OCI-LY7 (cell line): ENCODE measurements around the gene KCNMA1. TPM values are rescaled to one million over a fixed set of nuclear protein-coding genes. Genes with fewer than 3 reads are reported as not detected.

Experiments
- BruUV-seq: library from RNA; stranded (reverse); fragments of 400-500 nt; replicated peaks from 2 replicates; lab custom pipeline; 2021; lab: Mats Ljungman, UMichigan
- CTCF ChIA-PET: fragments of 300-600 bp; sonication (Branson Sonifier 250); formaldehyde crosslinking; loops from one replicate; lab custom pipeline; 2022; ENCODE audit warnings: antibody characterized with exemption; ENCODE audit not compliant: unreplicated experiment; lab: Charles Lee
- POLR2A ChIA-PET: fragments of 300-600 bp; sonication (Branson Sonifier 250); formaldehyde crosslinking; loops from one replicate; lab custom pipeline; 2022; ENCODE audit warnings: antibody characterized with exemption; lab: Charles Lee
- DNase-seq: peaks from one replicate; pipeline ENCODE4 v3.0.0-alpha.2; 2015; ENCODE audit warnings: low spot score
- H2AFZ ChIP-seq: fragments of 200-600 bp; sonication (generic), shearing (Covaris generic); 2 replicates; pipeline ENCODE4 v1.6.1; 2014; ENCODE audit warnings: mild to moderate bottlenecking, antibody characterized with exemption, low read length, moderate library complexity
- H3K27ac ChIP-seq: fragments of 200-600 bp; sonication (generic); 2 replicates; pipeline ENCODE4 v1.5.1; 2014; ENCODE audit warnings: mixed run types, low read depth, mild to moderate bottlenecking, moderate library complexity, low read length, inconsistent platforms; ENCODE audit not compliant: poor library complexity, severe bottlenecking
- H3K36me3 ChIP-seq: fragments of 200-600 bp; sonication (generic); 2 replicates; pipeline ENCODE4 v1.6.1; 2014; ENCODE audit warnings: mild to moderate bottlenecking, antibody characterized with exemption, low read length, moderate library complexity, mixed read lengths; ENCODE audit not compliant: insufficient read depth
- H3K4me1 ChIP-seq: fragments of 200-600 bp; sonication (generic); 2 replicates; pipeline ENCODE4 v1.5.1; 2014; ENCODE audit warnings: mild to moderate bottlenecking, low read length; ENCODE audit not compliant: insufficient read depth, poor library complexity, severe bottlenecking
- H3K4me2 ChIP-seq: fragments of 200-600 bp; sonication (generic); 2 replicates; pipeline ENCODE4 v1.6.1; 2014; ENCODE audit warnings: mild to moderate bottlenecking, low read length
- H3K4me3 ChIP-seq: fragments of 200-600 bp; sonication (generic); 2 replicates; pipeline ENCODE4 v1.5.1; 2014; ENCODE audit warnings: mild to moderate bottlenecking, low read depth, low read length; ENCODE audit not compliant: poor library complexity, severe bottlenecking
- H3K79me2 ChIP-seq: fragments of 200-600 bp; sonication (generic); 2 replicates; pipeline ENCODE4 v1.6.1; 2016; ENCODE audit warnings: low read depth, mild to moderate bottlenecking, low read length, moderate library complexity, mixed read lengths; ENCODE audit not compliant: insufficient read depth
- H3K9me2 ChIP-seq: fragments of 200-600 bp; sonication (generic); 2 replicates; pipeline ENCODE4 v1.6.1; 2016; ENCODE audit warnings: mild to moderate bottlenecking, low read length, mixed read lengths; ENCODE audit not compliant: insufficient read depth
- H3K9me3 ChIP-seq: fragments of 200-600 bp; sonication (generic); 2 replicates; pipeline ENCODE4 v1.6.1; 2014; ENCODE audit warnings: mild to moderate bottlenecking, mixed run types, low read length, mixed read lengths
- H4K20me1 ChIP-seq: fragments of 200-600 bp; sonication (generic); 2 replicates; pipeline ENCODE4 v1.6.1; 2014; ENCODE audit warnings: mild to moderate bottlenecking, antibody characterized with exemption, low read length, moderate library complexity, mixed read lengths; ENCODE audit not compliant: insufficient read depth
- EZH2phosphoT487 ChIP-seq: fragments of 200-600 bp; sonication (generic); IDR thresholded peaks from 2 replicates; pipeline ENCODE4 v1.6.1; 2018; ENCODE audit warnings: low read depth, borderline replicate concordance, mild to moderate bottlenecking, mixed run types, antibody characterized with exemption, low read length, moderate library complexity, mixed read lengths
- intact Hi-C: fragments of 100-400 bp; cut with micrococcal nuclease; formaldehyde crosslinking; loops from one replicate; pipeline ENCODE4 v1.10.0; 2022; ENCODE audit not compliant: unreplicated experiment
- total RNA-seq, 2 experiments: library from RNA; depleted of rRNA in 1 of 2; stranded (reverse); fragments of >200 nt in 1 of 2; shearing (Covaris generic) in 1 of 2; gene quantifications; 2 replicates each; pipeline ENCODE4 v1.2.3, GENCODE V29; 2014 to 2022
- TF ChIP-seq, protein P1 (sequence below): fragments of 200-600 bp; sonication (generic); conservative IDR thresholded peaks from 2 replicates; pipeline ENCODE4 v1.5.1; 2014; ENCODE audit warnings: mild to moderate bottlenecking, antibody characterized with exemption, low read length, moderate library complexity, mixed read lengths

KCNMA1 gene
- total RNA-seq, 2 experiments from 2014 or later = not detected

DNA sequence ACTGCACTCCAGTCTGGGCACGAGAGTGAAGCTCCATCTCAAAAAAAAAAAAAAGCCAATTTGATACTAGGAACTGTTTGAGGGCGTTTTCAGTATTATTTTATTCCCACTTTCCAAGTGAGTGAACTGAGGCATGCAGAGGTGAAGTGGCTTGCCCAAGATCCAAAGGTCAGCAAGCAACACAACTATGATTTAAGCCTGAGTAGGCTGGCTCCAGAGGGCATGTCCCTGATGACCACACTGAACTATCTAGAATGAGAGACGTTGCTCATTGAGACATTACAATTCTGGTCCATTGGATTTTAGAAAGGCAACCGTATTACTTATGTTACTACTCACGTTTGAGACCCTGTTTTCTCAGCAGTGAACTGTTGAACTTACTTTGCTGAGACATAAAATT lies 20.8 kb downstream of the KCNMA1 start:
- Histone ChIP-seq H3K27ac (no peak overlapping the region), H3K79me2 (no peaks in the 10 kb centered on the region), H3K4me3 (no peak overlapping the region), H3K9me2 (no peaks in the 10 kb centered on the region), H4K20me1 (no peaks in the 10 kb centered on the region), H3K36me3 (no peaks in the 10 kb centered on the region), H3K9me3 (no peaks in the 10 kb centered on the region), H3K4me1 (no peaks in the 10 kb centered on the region), H3K4me2 (no peak overlapping the region), H2AFZ (no peak overlapping the region)
- no peak for TF ChIP-seq EZH2phosphoT487
- TF ChIP-seq, protein P1, sequence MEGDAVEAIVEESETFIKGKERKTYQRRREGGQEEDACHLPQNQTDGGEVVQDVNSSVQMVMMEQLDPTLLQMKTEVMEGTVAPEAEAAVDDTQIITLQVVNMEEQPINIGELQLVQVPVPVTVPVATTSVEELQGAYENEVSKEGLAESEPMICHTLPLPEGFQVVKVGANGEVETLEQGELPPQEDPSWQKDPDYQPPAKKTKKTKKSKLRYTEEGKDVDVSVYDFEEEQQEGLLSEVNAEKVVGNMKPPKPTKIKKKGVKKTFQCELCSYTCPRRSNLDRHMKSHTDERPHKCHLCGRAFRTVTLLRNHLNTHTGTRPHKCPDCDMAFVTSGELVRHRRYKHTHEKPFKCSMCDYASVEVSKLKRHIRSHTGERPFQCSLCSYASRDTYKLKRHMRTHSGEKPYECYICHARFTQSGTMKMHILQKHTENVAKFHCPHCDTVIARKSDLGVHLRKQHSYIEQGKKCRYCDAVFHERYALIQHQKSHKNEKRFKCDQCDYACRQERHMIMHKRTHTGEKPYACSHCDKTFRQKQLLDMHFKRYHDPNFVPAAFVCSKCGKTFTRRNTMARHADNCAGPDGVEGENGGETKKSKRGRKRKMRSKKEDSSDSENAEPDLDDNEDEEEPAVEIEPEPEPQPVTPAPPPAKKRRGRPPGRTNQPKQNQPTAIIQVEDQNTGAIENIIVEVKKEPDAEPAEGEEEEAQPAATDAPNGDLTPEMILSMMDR = no peak
- ChIA-PET POLR2A (no interaction called here), CTCF (no interaction called here)
- intact Hi-C loops = no loop called here
- BruUV-seq = no TSS peak
- DNase-seq = no peak

DNA sequence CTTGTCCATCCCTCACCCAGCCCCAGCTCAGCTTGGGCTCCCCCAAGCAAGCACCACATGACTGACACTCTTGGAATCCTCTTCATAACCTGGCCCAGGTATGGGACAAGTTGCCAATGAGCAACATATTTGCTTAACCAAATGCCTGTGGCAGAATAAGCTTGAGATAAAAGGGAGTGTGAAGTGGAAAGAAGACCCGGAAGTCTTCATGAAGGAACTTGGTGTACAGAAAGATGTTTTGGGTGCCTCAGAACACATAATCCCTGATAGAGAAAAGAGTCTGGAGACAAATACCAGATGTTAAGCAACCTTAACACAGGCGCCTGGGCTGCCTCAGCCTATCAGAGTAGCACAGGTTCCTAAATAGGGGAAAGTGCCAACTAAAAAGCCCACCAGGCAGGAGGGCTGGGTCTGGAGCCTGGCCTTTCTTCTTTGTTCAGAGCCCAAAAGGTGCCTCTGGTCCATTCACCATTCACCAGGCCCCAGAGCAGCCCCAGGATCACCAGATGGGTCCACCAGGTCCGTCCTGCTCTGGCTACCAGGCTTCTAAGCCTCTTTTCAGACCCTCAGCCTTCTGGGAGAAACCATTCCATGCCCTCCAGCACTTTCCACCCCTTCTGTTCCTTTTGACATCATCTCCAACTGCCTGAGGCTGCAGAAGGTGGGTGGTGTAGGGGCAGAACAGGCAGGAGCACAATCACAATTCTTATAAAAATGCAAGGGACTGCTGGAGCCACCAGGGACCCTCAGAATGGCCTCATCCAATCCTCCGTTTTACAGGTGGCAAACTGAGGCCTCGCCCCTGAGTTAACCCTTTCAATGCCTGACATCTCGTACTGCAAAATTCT lies 22.6 kb downstream of the KCNMA1 start:
- Histone ChIP-seq H2AFZ (no peak overlapping the region), H3K79me2 (no peaks in the 10 kb centered on the region), H3K4me2 (no peak overlapping the region), H4K20me1 (no peaks in the 10 kb centered on the region), H3K9me3 (no peaks in the 10 kb centered on the region), H3K4me1 (no peaks in the 10 kb centered on the region), H3K27ac (no peak overlapping the region), H3K36me3 (no peaks in the 10 kb centered on the region), H3K4me3 (no peak overlapping the region), H3K9me2 (no peaks in the 10 kb centered on the region)
- CTCF ChIA-PET = no interaction called here
- no peak for TF ChIP-seq EZH2phosphoT487
- TF ChIP-seq, protein P1 = no peak
- DNase-seq = no peak
- POLR2A ChIA-PET = no interaction called here
- no TSS peak for BruUV-seq
- intact Hi-C loops = no loop called here
